Prostate gland (tissue), 2 donors: ENCODE data around the gene SUPT3H.

ENCODE experiments used
- POLR2A ChIP-seq: fragments of 450-650 bp; IDR thresholded peaks from one replicate; pipeline ENCODE4 v1.6.1; 2016; ENCODE audit warnings: antibody characterized with exemption, mild to moderate bottlenecking
- POLR2AphosphoS5 ChIP-seq: sonication (generic); formaldehyde crosslinking; IDR thresholded peaks from one replicate; pipeline ENCODE4 v1.6.1; 2017; ENCODE audit warnings: antibody characterized with exemption
- TF ChIP-seq, protein P1 (sequence below), 4 experiments: fragments of 200-600 bp in 2 of 4; fragments of 450-650 bp in 2 of 4; sonication (generic) in 2 of 4; IDR thresholded peaks; 1 replicate in 3 of 4; 2 replicates in 1 of 4; pipeline ENCODE4 v1.5.1; 2016 to 2019; ENCODE audit warnings: antibody characterized with exemption in 4 of 4, mild to moderate bottlenecking in 2 of 4, moderate library complexity in 2 of 4

- TF ChIP-seq, protein P1, sequence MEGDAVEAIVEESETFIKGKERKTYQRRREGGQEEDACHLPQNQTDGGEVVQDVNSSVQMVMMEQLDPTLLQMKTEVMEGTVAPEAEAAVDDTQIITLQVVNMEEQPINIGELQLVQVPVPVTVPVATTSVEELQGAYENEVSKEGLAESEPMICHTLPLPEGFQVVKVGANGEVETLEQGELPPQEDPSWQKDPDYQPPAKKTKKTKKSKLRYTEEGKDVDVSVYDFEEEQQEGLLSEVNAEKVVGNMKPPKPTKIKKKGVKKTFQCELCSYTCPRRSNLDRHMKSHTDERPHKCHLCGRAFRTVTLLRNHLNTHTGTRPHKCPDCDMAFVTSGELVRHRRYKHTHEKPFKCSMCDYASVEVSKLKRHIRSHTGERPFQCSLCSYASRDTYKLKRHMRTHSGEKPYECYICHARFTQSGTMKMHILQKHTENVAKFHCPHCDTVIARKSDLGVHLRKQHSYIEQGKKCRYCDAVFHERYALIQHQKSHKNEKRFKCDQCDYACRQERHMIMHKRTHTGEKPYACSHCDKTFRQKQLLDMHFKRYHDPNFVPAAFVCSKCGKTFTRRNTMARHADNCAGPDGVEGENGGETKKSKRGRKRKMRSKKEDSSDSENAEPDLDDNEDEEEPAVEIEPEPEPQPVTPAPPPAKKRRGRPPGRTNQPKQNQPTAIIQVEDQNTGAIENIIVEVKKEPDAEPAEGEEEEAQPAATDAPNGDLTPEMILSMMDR (IDR thresholded peaks at IDR 0.05) = no peak
- TF ChIP-seq POLR2A (no peak), POLR2AphosphoS5 (no peak)
Measured at GRCh38 chr6:45009576-45009975, 368.2 kb downstream of the SUPT3H start.
